H1 (cell line): ENCODE results near the gene PDIA2. TPM values are rescaled to one million over a fixed set of nuclear protein-coding genes. Genes with fewer than 3 reads are reported as not detected.

ENCODE experiments used
- FOSL1 ChIP-seq: IDR thresholded peaks from 2 replicates; pipeline ENCODE4 v1.6.1; 2011; ENCODE audit warnings: mild to moderate bottlenecking, low read depth, low read length, moderate library complexity; ENCODE audit not compliant: insufficient read depth
- RNF2 ChIP-seq: fragments of 200-900, 300-1000 bp; sonication (generic); IDR thresholded peaks from 2 replicates; pipeline ENCODE4 v1.7.1; 2016; ENCODE audit warnings: borderline replicate concordance, low read depth, mild to moderate bottlenecking, antibody characterized with exemption, low read length; ENCODE audit not compliant: poor library complexity, severe bottlenecking; ENCODE audit errors: missing control alignments
- polyA plus RNA-seq, 7 experiments: library from polyadenylated mRNA; depleted of rRNA in 3 of 7; stranded (reverse) in 5 of 7; unstranded in 2 of 7; fragments of >200 nt in 5 of 7; fragments of 200-250 nt in 2 of 7; gene quantifications; 1 replicate in 5 of 7; 2 replicates in 1 of 7; 4 replicates in 1 of 7; pipeline versions ENCODE4 v1.2.1 to v1.2.3, GENCODE V29; 2011 to 2013; ENCODE audit warnings: missing spikeins in 2 of 7, mixed read lengths in 2 of 7
- total RNA-seq: library from RNA; stranded (reverse); fragmentation: NEBNext Ultra II Directional; extraction: Animal tissue kit (Norgen Biotek cat#: 25700); gene quantifications from 2 replicates; pipeline ENCODE4 v1.2.1, GENCODE V29; 2021

The PDIA2 gene
- total and polyA plus RNA-seq, 2 of the 8 experiments (the other 6 are each of a cell fraction or from before 2014, with no cell fraction given): 0.34 to 0.50 TPM

- TF ChIP-seq RNF2: no peak
- no peak for TF ChIP-seq FOSL1
Measured at GRCh38 chr16:272633-273546, 10.1 kb upstream of the PDIA2 start (continued).
